GM23248 (cell line): ENCODE data around the gene RUBCNL. TPM values are rescaled to one million over a fixed set of nuclear protein-coding genes. Genes with fewer than 3 reads are reported as not detected.

Source experiments
- DNase-seq: peaks from one replicate; pipeline ENCODE4 v3.0.0-alpha.2; 2015
- H2AFZ ChIP-seq: fragments of 200-600 bp; sonication (generic); 2 replicates; pipeline ENCODE4 v1.6.1; 2016; ENCODE audit warnings: antibody characterized with exemption
- H3F3A ChIP-seq: fragments of 200-600 bp; sonication (generic); 2 replicates; pipeline ENCODE4 v1.6.1; 2016; ENCODE audit warnings: mild to moderate bottlenecking, antibody characterized with exemption, mixed run types; ENCODE audit not compliant: insufficient read depth
- H3K27ac ChIP-seq: fragments of 200-600 bp; sonication (generic); 2 replicates; pipeline ENCODE4 v1.5.1; 2016; ENCODE audit warnings: mild to moderate bottlenecking
- H3K27me3 ChIP-seq: fragments of 200-600 bp; sonication (generic); replicated peaks from 2 replicates; pipeline ENCODE4 v1.6.1; 2016; ENCODE audit warnings: mild to moderate bottlenecking; ENCODE audit not compliant: insufficient read depth
- H3K36me3 ChIP-seq: fragments of 200-600 bp; sonication (generic); 2 replicates; pipeline ENCODE4 v1.6.1; 2016; ENCODE audit warnings: low read depth, mild to moderate bottlenecking
- H3K4me1 ChIP-seq: fragments of 200-600 bp; sonication (generic); 2 replicates; pipeline ENCODE4 v1.6.1; 2016; ENCODE audit warnings: mild to moderate bottlenecking; ENCODE audit not compliant: insufficient read depth
- H3K4me2 ChIP-seq: fragments of 200-600 bp; sonication (generic); one replicate; pipeline ENCODE4 v1.6.1; 2016; ENCODE audit warnings: mild to moderate bottlenecking; ENCODE audit not compliant: unreplicated experiment
- H3K4me3 ChIP-seq: fragments of 200-600 bp; sonication (generic); 2 replicates; pipeline ENCODE4 v1.5.1; 2016; ENCODE audit warnings: mild to moderate bottlenecking
- H3K79me2 ChIP-seq: fragments of 200-600 bp; sonication (generic); 2 replicates; pipeline ENCODE4 v1.6.1; 2016; ENCODE audit warnings: mild to moderate bottlenecking; ENCODE audit not compliant: insufficient read depth
- H3K9ac ChIP-seq: fragments of 200-600 bp; sonication (generic); 2 replicates; pipeline ENCODE4 v1.6.1; 2016; ENCODE audit warnings: mild to moderate bottlenecking
- H3K9me2 ChIP-seq: fragments of 200-600 bp; sonication (generic); 2 replicates; pipeline ENCODE4 v1.6.1; 2016; ENCODE audit warnings: mixed run types, mild to moderate bottlenecking, moderate library complexity; ENCODE audit not compliant: insufficient read depth
- H3K9me3 ChIP-seq: fragments of 200-600 bp; sonication (generic); one replicate; pipeline ENCODE4 v1.6.1; 2017; ENCODE audit warnings: low read depth
- H4K20me1 ChIP-seq: fragments of 200-600 bp; sonication (generic); 2 replicates; pipeline ENCODE4 v1.6.0; 2016; ENCODE audit not compliant: insufficient read depth
- EZH2 ChIP-seq: fragments of 200-600 bp; sonication (generic); IDR thresholded peaks from 2 replicates; pipeline ENCODE4 v1.6.1; 2018; ENCODE audit warnings: antibody characterized with exemption, mild to moderate bottlenecking; ENCODE audit not compliant: insufficient read depth, poor library complexity, severe bottlenecking
- EZH2phosphoT487 ChIP-seq: fragments of 200-600 bp; sonication (generic); IDR thresholded peaks from 2 replicates; pipeline ENCODE4 v1.6.1; 2018; ENCODE audit warnings: antibody characterized with exemption, moderate library complexity, mild to moderate bottlenecking, low read depth; ENCODE audit not compliant: insufficient read depth
- WGBS, 2 experiments: methylation state at CpG; one replicate each; pipeline ENCODE4 v1.1.6; 2015 to 2017; ENCODE audit warnings: low lambda C conversion rate in 2 of 2, low coverage in 1 of 2; ENCODE audit errors: missing lambda C conversion rate in 2 of 2; 5-methylcytosine and 5-hydroxymethylcytosine counted together
- in situ Hi-C: fragments of 300-500 bp; cut with MboI; formaldehyde crosslinking; loops from 2 replicates; pipeline ENCODE4 v1.15.0; 2020
- polyA plus RNA-seq: library from polyadenylated mRNA; unstranded; fragments of >200 nt; fragmentation: Nextera tagmentation; extraction: Ambion mirVana; gene quantifications from 2 replicates; pipeline ENCODE4 v1.2.1, GENCODE V29; 2016
- total RNA-seq: library from RNA; depleted of rRNA; stranded (reverse); fragments of >200 nt; shearing (Covaris generic); gene quantifications from 2 replicates; pipeline ENCODE4 v1.2.3, GENCODE V29; 2014

RUBCNL gene
- total and polyA plus RNA-seq, 2 experiments from 2014 or later: 1.1 to 2.1 TPM

DNA sequence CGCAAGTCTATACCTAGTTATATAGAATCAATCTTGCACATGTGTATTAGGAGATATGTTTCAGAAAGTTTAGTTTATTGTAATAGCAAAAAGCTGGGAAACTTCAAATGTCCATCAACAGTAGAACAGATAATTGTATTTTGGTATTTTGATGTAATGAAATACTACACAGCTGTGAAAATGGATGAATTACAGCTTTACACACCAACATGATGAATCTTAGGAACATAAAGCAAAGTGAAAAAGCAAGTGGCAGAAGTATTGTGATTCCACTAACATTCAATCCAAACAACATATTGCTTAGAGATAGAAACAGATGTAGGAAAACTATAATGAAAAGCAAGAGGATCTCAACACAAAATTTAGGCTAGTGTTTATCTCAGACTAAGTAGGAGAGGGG lies 72.5 kb downstream of the RUBCNL start:
- TF ChIP-seq EZH2phosphoT487 (no peak), EZH2 (no peak)
- Histone ChIP-seq H3K4me2 (no peak overlapping the region), H3K79me2 (no peaks in the 10 kb centered on the region), H3K27ac (no peak overlapping the region), H3K4me1 (no peaks in the 10 kb centered on the region), H4K20me1 (no peaks in the 10 kb centered on the region), H3K4me3 (no peak overlapping the region), H3K9ac (no peak overlapping the region), H2AFZ (no peak overlapping the region), H3K36me3 (no peaks in the 10 kb centered on the region), H3K27me3 (no peaks in the 10 kb centered on the region), H3F3A (no peaks in the 10 kb centered on the region), H3K9me3 (no peaks in the 10 kb centered on the region), H3K9me2 (no peaks in the 10 kb centered on the region; the same call in 1 of the 2 replicates)
- 92 to 96% methylated on average over 1 of the region's 1 CpG for WGBS, 2 experiments
- in situ Hi-C loops: no loop called here
- DNase-seq: no peak

DNA sequence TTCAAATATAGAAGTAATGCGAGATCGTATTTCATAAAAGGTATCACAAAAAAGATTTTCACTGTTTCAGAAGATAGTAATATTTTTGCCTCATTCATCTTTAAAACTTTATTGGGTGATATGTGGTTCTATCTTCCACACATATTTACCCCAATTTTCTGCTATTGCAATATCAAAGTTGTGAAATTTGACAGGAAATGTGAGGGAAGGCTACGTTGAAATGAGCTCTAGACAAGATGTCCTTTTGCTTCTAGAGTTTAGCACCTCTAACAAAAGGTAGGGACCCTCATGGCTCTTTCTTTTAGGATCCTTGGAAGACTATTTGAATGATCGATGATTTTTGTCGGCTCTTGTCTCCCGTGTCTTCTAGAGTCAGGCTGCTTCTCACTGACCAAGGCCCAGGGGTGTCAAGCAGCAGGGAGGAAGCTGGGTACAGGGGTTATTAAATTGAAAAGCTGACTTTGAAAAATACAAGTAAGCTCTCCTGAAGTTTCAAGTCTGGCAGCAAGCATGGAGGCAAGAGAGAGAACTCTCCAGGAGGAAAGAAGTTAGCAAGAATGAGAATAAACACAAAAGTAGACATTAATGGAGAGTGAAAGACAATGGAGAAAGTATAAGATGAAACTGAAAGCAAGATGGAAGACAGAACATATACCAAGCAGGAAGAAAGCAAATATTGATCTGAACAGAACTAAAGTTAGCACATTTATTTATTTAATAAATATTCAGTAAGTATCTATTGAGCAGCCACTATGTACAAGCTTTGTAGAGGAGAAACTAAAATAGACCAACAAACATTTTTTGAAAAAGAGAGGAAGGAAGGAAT lies 73.4 kb downstream of the RUBCNL start:
- no peak overlapping the region for H3K27ac ChIP-seq
- no peak overlapping the region for H3K4me3 ChIP-seq
- WGBS, 2 experiments: 93% methylated on average over 6 of the region's 6 CpGs
- no peaks in the 10 kb centered on the region for H3K36me3 ChIP-seq
- no peaks in the 10 kb centered on the region for H3K9me3 ChIP-seq
- no peaks in the 10 kb centered on the region for H3K27me3 ChIP-seq
- H3K9ac ChIP-seq: no peak overlapping the region
- H4K20me1 ChIP-seq: no peaks in the 10 kb centered on the region
- no peak overlapping the region for H3K4me2 ChIP-seq
- no peaks in the 10 kb centered on the region for H3F3A ChIP-seq
- H3K9me2 ChIP-seq: no peaks in the 10 kb centered on the region; the same call in 1 of the 2 replicates
- no peak for TF ChIP-seq EZH2
- no peak for TF ChIP-seq EZH2phosphoT487
- no peaks in the 10 kb centered on the region for H3K4me1 ChIP-seq
- no peak overlapping the region for H2AFZ ChIP-seq
- no peak for DNase-seq
- H3K79me2 ChIP-seq: no peaks in the 10 kb centered on the region
- in situ Hi-C loops: no loop called here

DNA sequence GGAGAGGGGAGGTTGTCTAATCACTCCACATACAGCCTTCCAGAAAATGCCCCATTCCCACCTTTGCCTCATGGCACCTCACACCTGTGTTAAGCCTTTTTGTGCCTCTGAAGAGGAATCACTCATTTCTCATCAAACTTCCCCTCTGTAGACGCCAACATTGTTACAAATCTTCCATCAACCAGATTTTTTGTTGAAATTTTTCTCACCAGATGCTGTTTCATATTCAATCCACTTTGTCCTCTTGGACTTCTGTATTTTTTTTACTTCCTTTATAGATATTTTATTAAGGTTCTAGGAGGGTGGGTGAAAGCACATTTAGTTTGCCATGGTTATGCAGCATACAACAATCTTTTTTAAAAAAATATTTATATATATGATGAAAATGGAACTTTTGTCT lies 74.0 kb downstream of the RUBCNL start:
- no peak for DNase-seq
- Histone ChIP-seq H3K9ac (no peak overlapping the region), H4K20me1 (no peaks in the 10 kb centered on the region), H3K9me2 (no peaks in the 10 kb centered on the region; the same call in 1 of the 2 replicates), H3K79me2 (no peaks in the 10 kb centered on the region), H3K4me2 (no peak overlapping the region), H3F3A (no peaks in the 10 kb centered on the region), H3K27me3 (no peaks in the 10 kb centered on the region), H3K27ac (no peak overlapping the region), H3K9me3 (no peaks in the 10 kb centered on the region), H3K4me3 (no peak overlapping the region), H3K4me1 (no peaks in the 10 kb centered on the region), H3K36me3 (no peaks in the 10 kb centered on the region), H2AFZ (no peak overlapping the region)
- no peak for TF ChIP-seq EZH2
- TF ChIP-seq EZH2phosphoT487: no peak
- 40 to 71% methylated on average over 1 of the region's 1 CpG for WGBS, 2 experiments
- in situ Hi-C loops: no loop called here

DNA sequence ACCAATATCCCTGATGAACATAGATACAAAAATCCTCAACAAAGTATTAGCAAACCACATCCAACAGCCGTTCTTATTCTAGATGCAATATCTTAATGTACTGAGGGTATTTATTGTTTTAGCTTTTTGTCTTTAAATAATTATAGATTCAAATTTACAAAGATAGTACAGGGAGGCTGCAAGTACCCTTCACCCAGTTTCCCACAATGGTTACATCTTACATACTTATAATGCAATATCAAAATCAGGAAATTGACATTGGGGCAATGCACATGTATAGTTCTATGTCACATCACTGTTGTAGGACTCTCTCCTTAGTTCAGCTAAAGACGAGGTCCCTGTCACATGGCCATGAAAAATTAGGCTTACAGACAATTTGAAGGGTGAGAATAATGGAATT lies 75.8 kb downstream of the RUBCNL start:
- H3K79me2 ChIP-seq: no peaks in the 10 kb centered on the region
- no peaks in the 10 kb centered on the region for H3K9me3 ChIP-seq
- TF ChIP-seq EZH2phosphoT487 (no peak), EZH2 (no peak)
- H3K9ac ChIP-seq: no peak overlapping the region
- H4K20me1 ChIP-seq: no peaks in the 10 kb centered on the region
- no peak overlapping the region for H3K4me3 ChIP-seq
- no peaks in the 10 kb centered on the region for H3K36me3 ChIP-seq
- H2AFZ ChIP-seq: no peak overlapping the region
- no peaks in the 10 kb centered on the region for H3F3A ChIP-seq
- WGBS, 2 experiments: 72 to 79% methylated on average over 2 of the region's 2 CpGs
- H3K27me3 ChIP-seq: no peaks in the 10 kb centered on the region
- in situ Hi-C loops: no loop called here
- no peak overlapping the region for H3K4me2 ChIP-seq
- no peaks in the 10 kb centered on the region for H3K4me1 ChIP-seq
- no peaks in the 10 kb centered on the region; the same call in 1 of the 2 replicates for H3K9me2 ChIP-seq
- no peak for DNase-seq
- no peak overlapping the region for H3K27ac ChIP-seq
